Measurements from ENCODE around the gene DNASE2B.

DNASE2B gene

GRCh38 chr1:84363019-84363418 lies 35.3 kb upstream of the DNASE2B start:
- Histone ChIP-seq H3K36me3 (ENCODE audit: control insufficient read depth, low read depth, low read length) (no peaks in the 10 kb centered on the region), H3K4me3 (ENCODE audit: low read length) (no peak overlapping the region), H3K9me3 (ENCODE audit: control insufficient read depth, low read depth, low read length) (no peaks in the 10 kb centered on the region), H3K27me3 (ENCODE audit: control insufficient read depth, insufficient read depth, low read length) (no peaks in the 10 kb centered on the region), H3K4me1 (ENCODE audit: control insufficient read depth, low read depth, low read length) (no peaks in the 10 kb centered on the region), H3K9ac (ENCODE audit: low read length) (no peak overlapping the region), H3K27ac (ENCODE audit: low read length) (no peak overlapping the region)

DNA sequence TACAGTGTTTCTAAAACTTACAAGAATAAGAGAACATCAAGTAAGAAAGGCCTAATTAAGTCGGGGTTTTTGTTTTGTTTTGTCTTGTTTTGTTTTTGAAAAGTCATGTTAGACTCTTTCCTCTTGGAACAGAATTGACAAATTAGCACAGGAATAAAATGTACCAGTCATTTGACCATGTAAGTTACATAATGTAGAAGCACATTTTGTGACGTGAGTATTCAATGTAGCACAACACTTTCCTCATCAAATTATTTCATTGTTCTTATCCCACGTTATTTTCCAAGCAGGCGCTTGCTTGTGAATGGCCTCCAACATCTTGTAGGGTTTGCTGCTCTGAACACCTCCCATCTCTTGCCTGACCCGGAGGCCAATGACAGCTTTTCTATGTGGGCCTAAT lies 34.7 kb upstream of the DNASE2B start:
- no peaks in the 10 kb centered on the region for H3K36me3 ChIP-seq (ENCODE audit: control insufficient read depth, low read depth, low read length)
- no peaks in the 10 kb centered on the region for H3K27me3 ChIP-seq (ENCODE audit: control insufficient read depth, insufficient read depth, low read length)
- H3K9ac ChIP-seq (ENCODE audit: low read length), result no peak overlapping the region
- no peak overlapping the region for H3K27ac ChIP-seq (ENCODE audit: low read length)
- H3K4me1 ChIP-seq (ENCODE audit: control insufficient read depth, low read depth, low read length), result no peaks in the 10 kb centered on the region
- H3K4me3 ChIP-seq (ENCODE audit: low read length), result no peak overlapping the region
- H3K9me3 ChIP-seq (ENCODE audit: control insufficient read depth, low read depth, low read length), result no peaks in the 10 kb centered on the region

DNA sequence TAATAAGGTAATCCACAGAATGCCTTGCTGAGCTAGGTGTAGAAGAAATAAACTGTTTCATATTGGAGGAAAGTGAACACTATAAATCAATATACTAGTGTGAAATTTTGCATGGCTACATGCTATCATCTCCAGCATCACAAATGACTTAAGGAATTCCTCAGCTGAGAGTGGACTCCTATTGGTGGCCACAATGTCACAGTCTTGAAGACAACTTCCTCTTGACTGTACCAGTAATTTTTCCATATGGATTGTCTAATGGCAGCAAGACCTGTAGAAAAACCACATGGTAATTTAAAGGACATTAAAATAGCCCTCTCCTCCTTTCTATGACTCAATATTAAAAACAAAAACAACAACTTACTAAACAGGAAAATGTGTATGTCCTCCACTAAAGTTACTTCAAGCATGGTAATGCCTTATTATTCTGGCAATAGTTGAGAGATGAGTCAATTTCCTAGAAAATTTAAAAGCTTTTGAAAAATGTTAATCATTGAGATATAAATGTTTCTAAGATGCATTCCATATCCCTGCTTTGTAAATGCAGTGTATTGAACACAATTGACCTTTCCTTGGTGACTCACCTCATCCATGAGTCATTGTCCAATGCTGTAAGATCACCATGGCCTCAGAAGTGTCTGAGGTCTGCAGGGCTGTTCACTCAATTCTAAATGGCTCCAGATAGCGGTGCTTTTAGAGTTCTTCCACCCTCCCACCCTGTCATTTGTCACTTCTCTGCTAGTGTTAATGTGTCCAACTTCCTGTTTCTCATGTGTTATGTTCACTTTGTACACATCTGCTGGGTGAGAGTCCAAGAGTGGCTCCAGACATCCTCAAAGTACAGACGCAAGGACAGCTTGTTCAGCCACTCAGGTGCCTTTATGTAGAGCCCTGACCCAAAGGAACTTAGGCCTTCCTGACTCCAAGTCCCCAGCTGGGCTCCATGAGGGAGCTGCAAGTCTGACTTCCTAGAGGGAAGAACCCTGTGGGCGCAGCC lies 32.8 kb upstream of the DNASE2B start:
- Histone ChIP-seq H3K4me3 (ENCODE audit: low read length) (no peak overlapping the region), H3K36me3 (ENCODE audit: control insufficient read depth, low read depth, low read length) (no peaks in the 10 kb centered on the region), H3K4me1 (ENCODE audit: control insufficient read depth, low read depth, low read length) (no peaks in the 10 kb centered on the region), H3K27ac (ENCODE audit: low read length) (no peak overlapping the region), H3K27me3 (ENCODE audit: control insufficient read depth, insufficient read depth, low read length) (no peaks in the 10 kb centered on the region), H3K9me3 (ENCODE audit: control insufficient read depth, low read depth, low read length) (no peaks in the 10 kb centered on the region), H3K9ac (ENCODE audit: low read length) (no peak overlapping the region)

DNA sequence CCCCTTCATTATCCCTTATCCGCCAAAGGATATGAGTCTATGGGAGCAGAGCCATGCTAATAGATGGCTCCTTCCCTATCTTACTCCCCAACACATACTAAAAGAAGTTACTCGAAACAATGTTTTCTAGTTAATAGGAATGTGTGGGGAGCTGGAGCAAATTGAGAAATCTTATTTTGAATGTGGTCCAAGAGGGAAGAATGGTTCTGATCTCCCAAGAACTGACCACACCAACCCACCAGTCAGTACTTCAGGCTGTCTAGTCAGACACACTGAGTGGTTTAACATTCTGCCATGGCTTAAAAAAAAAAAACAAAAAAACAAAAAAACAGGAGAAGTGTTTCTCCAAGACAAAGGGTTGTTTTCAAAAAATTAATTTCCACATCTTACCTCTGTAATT lies 31.5 kb upstream of the DNASE2B start:
- Histone ChIP-seq H3K36me3 (ENCODE audit: control insufficient read depth, low read depth, low read length) (no peaks in the 10 kb centered on the region), H3K27me3 (ENCODE audit: control insufficient read depth, insufficient read depth, low read length) (no peaks in the 10 kb centered on the region), H3K9me3 (ENCODE audit: control insufficient read depth, low read depth, low read length) (no peaks in the 10 kb centered on the region), H3K9ac (ENCODE audit: low read length) (no peak overlapping the region), H3K4me1 (ENCODE audit: control insufficient read depth, low read depth, low read length) (no peaks in the 10 kb centered on the region), H3K27ac (ENCODE audit: low read length) (no peak overlapping the region), H3K4me3 (ENCODE audit: low read length) (no peak overlapping the region)

- H3K9me3 ChIP-seq (ENCODE audit: control insufficient read depth, low read depth, low read length), result no peaks in the 10 kb centered on the region
- H3K27me3 ChIP-seq (ENCODE audit: control insufficient read depth, insufficient read depth, low read length), result no peaks in the 10 kb centered on the region
- H3K36me3 ChIP-seq (ENCODE audit: control insufficient read depth, low read depth, low read length), result no peaks in the 10 kb centered on the region
- no peak overlapping the region for H3K9ac ChIP-seq (ENCODE audit: low read length)
- H3K4me3 ChIP-seq (ENCODE audit: low read length), result no peak overlapping the region
- H3K27ac ChIP-seq (ENCODE audit: low read length), result no peak overlapping the region
- H3K4me1 ChIP-seq (ENCODE audit: control insufficient read depth, low read depth, low read length), result no peaks in the 10 kb centered on the region
Measured at GRCh38 chr1:84367219-84367618, 31.1 kb upstream of the DNASE2B start.

- Histone ChIP-seq H3K9me3 (ENCODE audit: control insufficient read depth, low read depth, low read length) (no peaks in the 10 kb centered on the region), H3K9ac (ENCODE audit: low read length) (no peak overlapping the region), H3K27me3 (ENCODE audit: control insufficient read depth, insufficient read depth, low read length) (no peaks in the 10 kb centered on the region), H3K36me3 (ENCODE audit: control insufficient read depth, low read depth, low read length) (no peaks in the 10 kb centered on the region), H3K4me1 (ENCODE audit: control insufficient read depth, low read depth, low read length) (no peaks in the 10 kb centered on the region), H3K27ac (ENCODE audit: low read length) (no peak overlapping the region), H3K4me3 (ENCODE audit: low read length) (no peak overlapping the region)
Measured at GRCh38 chr1:84368441-84368840, 29.8 kb upstream of the DNASE2B start.

DNA sequence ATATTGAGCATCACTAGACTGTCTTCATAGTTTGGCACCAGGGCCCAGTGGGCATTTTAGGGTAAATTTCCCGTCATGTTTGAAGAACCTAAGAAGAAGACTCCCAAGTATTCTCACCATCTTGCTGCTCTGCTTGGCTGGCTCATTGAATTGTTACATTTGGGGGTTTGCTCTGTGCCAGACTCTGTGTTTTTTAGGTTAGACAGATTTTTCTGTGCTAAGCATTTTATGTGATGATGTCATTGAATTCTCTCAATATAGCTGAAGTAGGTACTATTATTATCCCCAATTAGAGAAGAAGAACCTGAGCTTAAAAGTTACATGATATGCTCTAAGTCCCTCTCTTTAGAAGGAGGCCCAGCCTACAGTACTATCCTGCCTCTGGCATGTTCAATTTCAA lies 28.0 kb upstream of the DNASE2B start:
- Histone ChIP-seq H3K4me3 (ENCODE audit: low read length) (no peak overlapping the region), H3K36me3 (ENCODE audit: control insufficient read depth, low read depth, low read length) (no peaks in the 10 kb centered on the region), H3K27me3 (ENCODE audit: control insufficient read depth, insufficient read depth, low read length) (no peaks in the 10 kb centered on the region), H3K4me1 (ENCODE audit: control insufficient read depth, low read depth, low read length) (no peaks in the 10 kb centered on the region), H3K27ac (ENCODE audit: low read length) (no peak overlapping the region), H3K9me3 (ENCODE audit: control insufficient read depth, low read depth, low read length) (no peaks in the 10 kb centered on the region), H3K9ac (ENCODE audit: low read length) (no peak overlapping the region)

DNA sequence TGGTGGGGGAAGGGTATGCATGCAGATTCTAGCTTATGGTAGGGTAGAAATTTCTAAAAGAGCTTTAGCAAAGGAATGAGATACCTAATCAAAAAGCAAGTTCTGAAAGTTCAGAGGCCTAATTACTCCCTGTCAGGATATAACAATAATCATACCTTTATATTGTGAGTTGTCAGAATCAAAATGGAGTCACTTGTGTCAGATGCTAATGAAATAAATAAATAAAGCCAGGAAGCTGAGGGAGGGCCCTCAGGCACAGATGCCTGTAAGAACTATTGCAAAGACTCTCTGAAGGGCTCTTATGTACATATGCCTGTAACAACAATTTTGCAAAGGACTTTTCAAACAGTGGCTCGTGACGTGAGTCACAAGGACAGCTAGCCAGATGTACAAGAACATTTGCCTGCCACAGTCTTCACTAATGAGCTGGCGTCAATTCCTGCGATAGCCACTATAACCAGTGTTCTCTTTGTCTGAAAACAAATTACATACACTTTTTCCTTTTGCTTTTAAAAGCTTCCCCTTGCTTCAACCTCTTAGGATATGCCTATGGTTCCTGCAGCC lies 27.4 kb upstream of the DNASE2B start:
- Histone ChIP-seq H3K27me3 (ENCODE audit: control insufficient read depth, insufficient read depth, low read length) (no peaks in the 10 kb centered on the region), H3K9ac (ENCODE audit: low read length) (no peak overlapping the region), H3K36me3 (ENCODE audit: control insufficient read depth, low read depth, low read length) (no peaks in the 10 kb centered on the region), H3K4me3 (ENCODE audit: low read length) (no peak overlapping the region), H3K27ac (ENCODE audit: low read length) (no peak overlapping the region), H3K9me3 (ENCODE audit: control insufficient read depth, low read depth, low read length) (no peaks in the 10 kb centered on the region), H3K4me1 (ENCODE audit: control insufficient read depth, low read depth, low read length) (no peaks in the 10 kb centered on the region)

GRCh38 chr1:84373436-84374141 lies 24.7 kb upstream of the DNASE2B start:
- Histone ChIP-seq H3K4me3 (ENCODE audit: low read length) (no peak overlapping the region), H3K9ac (ENCODE audit: low read length) (no peak overlapping the region), H3K9me3 (ENCODE audit: control insufficient read depth, low read depth, low read length) (no peaks in the 10 kb centered on the region), H3K36me3 (ENCODE audit: control insufficient read depth, low read depth, low read length) (no peaks in the 10 kb centered on the region), H3K27ac (ENCODE audit: low read length) (no peak overlapping the region), H3K4me1 (ENCODE audit: control insufficient read depth, low read depth, low read length) (no peaks in the 10 kb centered on the region), H3K27me3 (ENCODE audit: control insufficient read depth, insufficient read depth, low read length) (no peaks in the 10 kb centered on the region)

DNA sequence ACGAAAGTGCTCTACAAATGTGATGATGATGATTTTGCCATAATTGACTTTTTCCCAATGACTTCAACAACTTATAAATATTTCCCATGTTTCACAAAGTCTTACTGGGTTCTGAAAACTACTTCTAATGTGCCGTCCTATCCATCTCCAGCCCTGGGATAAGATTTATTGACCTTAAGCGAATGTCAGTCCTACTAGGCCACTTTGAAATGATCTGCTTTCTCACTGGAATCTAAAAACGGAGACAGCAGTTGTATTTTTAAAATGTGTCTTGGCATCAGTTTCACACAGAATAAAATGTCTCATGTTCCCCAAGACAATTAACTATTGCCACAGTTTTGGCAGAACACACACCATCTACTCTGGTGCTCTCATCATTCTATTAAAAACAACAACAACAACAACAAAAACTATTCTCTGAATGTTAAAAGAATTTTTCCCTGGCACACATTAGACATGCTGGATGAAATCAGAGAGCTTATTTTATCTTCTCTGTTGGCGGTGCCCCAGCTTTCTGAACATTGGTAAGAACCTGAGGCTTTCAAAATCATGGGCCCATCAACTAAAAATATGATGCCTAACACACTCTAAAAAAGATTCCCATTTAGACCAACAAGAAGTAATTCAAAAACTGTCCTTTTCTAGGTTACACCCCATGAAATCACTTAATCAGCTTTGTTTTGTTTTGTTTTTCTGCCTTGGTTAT lies 23.1 kb upstream of the DNASE2B start:
- no peaks in the 10 kb centered on the region for H3K9me3 ChIP-seq (ENCODE audit: control insufficient read depth, low read depth, low read length)
- no peak overlapping the region for H3K4me3 ChIP-seq (ENCODE audit: low read length)
- no peaks in the 10 kb centered on the region for H3K36me3 ChIP-seq (ENCODE audit: control insufficient read depth, low read depth, low read length)
- H3K4me1 ChIP-seq (ENCODE audit: control insufficient read depth, low read depth, low read length), result peaks cover 8% of the 10 kb centered on the region
- no peak overlapping the region for H3K27ac ChIP-seq (ENCODE audit: low read length)
- no peaks in the 10 kb centered on the region for H3K27me3 ChIP-seq (ENCODE audit: control insufficient read depth, insufficient read depth, low read length)
- H3K9ac ChIP-seq (ENCODE audit: low read length), result no peak overlapping the region

Data from iPS-18a (cell line).